Gastrocnemius medialis (tissue), 4 donors: ENCODE results near the gene SSTR5. TPM values are rescaled to one million over a fixed set of nuclear protein-coding genes. Genes with fewer than 3 reads are reported as not detected.

ENCODE experiments used
- ATAC-seq, 2 donors: fragments of 150-250 bp; one replicate each; pipeline ENCODE4 v1.9.1; 2016
- DNase-seq, 2 donors: peaks; one replicate each; pipeline ENCODE4 v3.0.0-alpha.2; 2019
- H3K27ac ChIP-seq, 4 donors: fragments of 200-600 bp; sonication (generic); 1 replicate in 1 of 4; 2 replicates in 3 of 4; pipeline ENCODE4 v1.5.1; 2016 to 2018; ENCODE audit warnings: mild to moderate bottlenecking in 2 of 4, moderate library complexity in 1 of 4
- H3K27me3 ChIP-seq, 3 donors: fragments of 200-600 bp; sonication (generic) in 2 of 3; 1 replicate in 1 of 3; 2 replicates in 2 of 3; pipeline versions ENCODE4 v1.5.1 to v1.6.0; 2016 to 2019; ENCODE audit warnings: mild to moderate bottlenecking in 1 of 3, moderate library complexity in 1 of 3
- H3K36me3 ChIP-seq, 2 donors: fragments of 200-600 bp; sonication (generic) in 1 of 2; one replicate each; pipeline ENCODE4 v1.5.1; 2017 to 2018
- H3K4me1 ChIP-seq, 2 donors: fragments of 200-600 bp; sonication (generic) in 1 of 2; one replicate each; pipeline ENCODE4 v1.5.1; 2016 to 2017; ENCODE audit warnings: mild to moderate bottlenecking in 2 of 2
- H3K4me3 ChIP-seq, 4 donors: fragments of 200-600 bp; sonication (generic) in 3 of 4; 1 replicate in 1 of 4; 2 replicates in 3 of 4; pipeline ENCODE4 v1.5.1; 2016 to 2019; ENCODE audit warnings: mild to moderate bottlenecking in 2 of 4
- H3K9me3 ChIP-seq, 3 donors: fragments of 200-600 bp; sonication (generic) in 2 of 3; 1 replicate in 1 of 3; 2 replicates in 2 of 3; pipeline ENCODE4 v1.5.1; 2016 to 2019
- POLR2A ChIP-seq, 2 donors: fragments of 450-650 bp; IDR thresholded peaks; one replicate each; pipeline ENCODE4 v1.6.1; 2017; ENCODE audit warnings: antibody characterized with exemption in 2 of 2, mild to moderate bottlenecking in 2 of 2, moderate library complexity in 2 of 2
- in situ Hi-C, 4 donors: fragments of 200-750 bp; cut with MboI; loops; one replicate each; pipeline versions ENCODE4 v1.15.0 to v1.8.0; 2017; ENCODE audit warnings: low sequenced_read_pairs in 4 of 4
- intact Hi-C: fragments of 100-400 bp; cut with DNase I; formaldehyde crosslinking; loops from one replicate; pipeline ENCODE4 v1.15.1; 2023; ENCODE audit warnings: low total_unique reads
- total RNA-seq, 4 donors: library from RNA; depleted of rRNA; stranded (reverse); fragments of >200 nt; gene quantifications; one replicate each; pipeline versions ENCODE4 v1.1.0 to v1.2.3, GENCODE V29; 2016
- TF ChIP-seq, protein P1 (sequence below), 5 experiments: fragments of 450-650 bp in 3 of 5; fragments of 200-600 bp in 2 of 5; sonication (generic) in 2 of 5; IDR thresholded peaks in 4 of 5; conservative IDR thresholded peaks in 1 of 5; 1 replicate in 4 of 5; 2 replicates in 1 of 5; pipeline ENCODE4 v1.5.1; 2016 to 2019; ENCODE audit warnings: antibody characterized with exemption in 5 of 5, mild to moderate bottlenecking in 3 of 5, moderate library complexity in 3 of 5

Gene SSTR5
- total RNA-seq, 4 donors from 2014 or later: 0.24 to 1.3 (median 0.33) TPM; not detected in 1

DNA sequence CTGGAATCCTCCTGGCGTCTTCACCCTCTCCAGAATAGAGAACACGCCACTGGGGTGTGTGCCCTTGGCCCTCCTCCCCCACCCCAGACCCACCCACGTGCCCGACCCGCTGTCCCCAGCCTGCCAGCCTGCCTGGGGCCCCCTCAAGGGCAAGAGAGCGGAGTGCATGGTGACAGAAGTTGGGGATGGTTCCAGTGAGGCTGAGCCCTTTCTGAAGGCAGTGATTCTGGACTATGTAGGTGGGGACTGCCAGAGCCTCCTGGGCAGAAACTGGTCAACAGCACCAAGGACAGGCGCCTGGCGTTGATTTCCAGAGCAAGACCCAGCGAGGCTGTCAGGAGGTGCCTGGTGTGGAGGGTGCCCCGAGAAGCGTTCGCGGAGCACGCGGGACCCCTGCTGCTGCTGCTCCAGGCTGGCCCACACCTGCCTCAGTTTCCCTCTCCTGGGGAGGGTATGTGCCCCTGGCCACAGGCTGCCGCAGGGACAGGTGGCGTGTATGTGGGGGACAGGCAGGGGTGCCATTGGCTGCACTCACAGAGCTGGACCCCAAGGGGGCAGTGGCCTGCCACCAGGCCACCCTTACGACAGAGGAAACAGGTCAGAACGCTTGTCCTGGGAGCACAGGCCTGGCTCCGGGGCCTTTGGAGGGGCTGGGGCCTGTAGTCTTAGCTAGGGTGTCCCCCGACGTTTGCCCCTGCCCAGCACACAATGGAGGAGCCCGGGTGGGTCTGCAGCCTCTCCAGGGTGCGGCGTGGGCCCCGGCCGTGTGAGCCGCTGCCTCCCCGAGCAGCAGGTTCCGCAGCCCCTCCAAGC is 1.2 kb downstream of the SSTR5 start:
- Histone ChIP-seq H3K36me3 (no peaks in the 10 kb centered on the region), H3K4me1 (no peaks in the 10 kb centered on the region), H3K9me3 (no peaks in the 10 kb centered on the region), H3K4me3 (no peak overlapping the region), H3K27me3 (peaks cover 70 to 82% (median 79%) of the 10 kb centered on the region in 3 donors), H3K27ac (no peak overlapping the region)
- ATAC-seq: no peak
- DNase-seq: no peak
- in situ Hi-C loops (loop anchor here in 1 of 4 donors (25.0 kb wide), 1 partner anchor 261 kb away; the partner anchor contains the start of gene GNG13), intact Hi-C loops (no loop called here)
- TF ChIP-seq, protein P1, sequence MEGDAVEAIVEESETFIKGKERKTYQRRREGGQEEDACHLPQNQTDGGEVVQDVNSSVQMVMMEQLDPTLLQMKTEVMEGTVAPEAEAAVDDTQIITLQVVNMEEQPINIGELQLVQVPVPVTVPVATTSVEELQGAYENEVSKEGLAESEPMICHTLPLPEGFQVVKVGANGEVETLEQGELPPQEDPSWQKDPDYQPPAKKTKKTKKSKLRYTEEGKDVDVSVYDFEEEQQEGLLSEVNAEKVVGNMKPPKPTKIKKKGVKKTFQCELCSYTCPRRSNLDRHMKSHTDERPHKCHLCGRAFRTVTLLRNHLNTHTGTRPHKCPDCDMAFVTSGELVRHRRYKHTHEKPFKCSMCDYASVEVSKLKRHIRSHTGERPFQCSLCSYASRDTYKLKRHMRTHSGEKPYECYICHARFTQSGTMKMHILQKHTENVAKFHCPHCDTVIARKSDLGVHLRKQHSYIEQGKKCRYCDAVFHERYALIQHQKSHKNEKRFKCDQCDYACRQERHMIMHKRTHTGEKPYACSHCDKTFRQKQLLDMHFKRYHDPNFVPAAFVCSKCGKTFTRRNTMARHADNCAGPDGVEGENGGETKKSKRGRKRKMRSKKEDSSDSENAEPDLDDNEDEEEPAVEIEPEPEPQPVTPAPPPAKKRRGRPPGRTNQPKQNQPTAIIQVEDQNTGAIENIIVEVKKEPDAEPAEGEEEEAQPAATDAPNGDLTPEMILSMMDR (IDR thresholded peaks at IDR 0.05 in 4 of 5, conservative IDR thresholded peaks at IDR 0.05 in 1 of 5): peak; percentile 16 to 56 (median 39)
- no peak for TF ChIP-seq POLR2A (IDR thresholded peaks at IDR 0.05)

DNA sequence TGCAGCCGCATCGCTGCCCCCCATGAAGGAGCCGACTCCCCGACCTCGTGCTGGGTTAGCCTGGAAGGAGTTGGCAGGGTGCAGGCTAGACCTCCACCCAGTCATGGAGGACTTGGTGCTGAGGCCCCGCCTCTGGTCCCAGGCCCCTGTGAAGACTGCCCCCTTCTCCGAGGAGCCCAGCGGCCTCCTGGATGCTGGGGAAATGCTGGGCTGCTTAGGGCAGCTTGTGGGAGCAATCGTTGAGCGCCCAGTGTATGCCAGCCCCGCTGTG is 1.8 kb downstream of the SSTR5 start:
- intact Hi-C loops: no loop called here
- Histone ChIP-seq H3K27me3 (peaks cover 70 to 82% (median 73%) of the 10 kb centered on the region in 3 donors), H3K36me3 (no peaks in the 10 kb centered on the region), H3K4me1 (no peaks in the 10 kb centered on the region), H3K27ac (no peak overlapping the region), H3K4me3 (no peak overlapping the region), H3K9me3 (no peaks in the 10 kb centered on the region)
- in situ Hi-C loops: loop anchor here in 1 of 4 donors (25.0 kb wide), 1 partner anchor 262 kb away; the partner anchor contains the start of gene GNG13
- DNase-seq: no peak
- no peak for ATAC-seq
- TF ChIP-seq, protein P1 (IDR thresholded peaks at IDR 0.05 in 4 of 5, conservative IDR thresholded peaks at IDR 0.05 in 1 of 5): no peak
- TF ChIP-seq POLR2A (IDR thresholded peaks at IDR 0.05): no peak

DNA sequence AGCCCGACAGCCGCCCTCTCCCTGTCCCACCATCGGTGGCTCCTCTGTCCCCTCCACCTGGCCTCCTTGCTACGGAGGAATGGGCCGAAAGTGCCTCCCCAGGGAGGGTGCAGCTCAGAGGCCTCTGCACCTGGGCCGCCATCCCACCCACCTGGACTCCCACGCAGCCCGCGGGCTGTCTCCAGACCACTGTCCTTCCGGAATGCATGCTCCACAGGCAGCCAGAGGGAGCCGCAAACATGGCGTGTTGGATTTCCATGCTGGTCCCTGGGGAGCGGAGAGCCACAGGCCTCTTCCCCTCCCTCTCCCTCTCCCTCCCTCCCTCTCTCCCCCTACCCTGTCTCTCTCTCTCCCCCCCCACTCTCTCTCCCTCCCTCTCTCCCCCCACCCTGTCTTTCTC is 3.0 kb downstream of the SSTR5 start:
- Histone ChIP-seq H3K27me3 (peaks cover 64 to 81% (median 70%) of the 10 kb centered on the region in 3 donors), H3K4me1 (no peaks in the 10 kb centered on the region), H3K4me3 (no peak overlapping the region), H3K36me3 (no peaks in the 10 kb centered on the region), H3K9me3 (no peaks in the 10 kb centered on the region), H3K27ac (no peak overlapping the region)
- ATAC-seq (no peak), DNase-seq (no peak)
- intact Hi-C loops: no loop called here
- in situ Hi-C loops: no loop called here
- TF ChIP-seq, protein P1 (IDR thresholded peaks at IDR 0.05 in 4 of 5, conservative IDR thresholded peaks at IDR 0.05 in 1 of 5): no peak
- TF ChIP-seq POLR2A (IDR thresholded peaks at IDR 0.05): no peak

DNA sequence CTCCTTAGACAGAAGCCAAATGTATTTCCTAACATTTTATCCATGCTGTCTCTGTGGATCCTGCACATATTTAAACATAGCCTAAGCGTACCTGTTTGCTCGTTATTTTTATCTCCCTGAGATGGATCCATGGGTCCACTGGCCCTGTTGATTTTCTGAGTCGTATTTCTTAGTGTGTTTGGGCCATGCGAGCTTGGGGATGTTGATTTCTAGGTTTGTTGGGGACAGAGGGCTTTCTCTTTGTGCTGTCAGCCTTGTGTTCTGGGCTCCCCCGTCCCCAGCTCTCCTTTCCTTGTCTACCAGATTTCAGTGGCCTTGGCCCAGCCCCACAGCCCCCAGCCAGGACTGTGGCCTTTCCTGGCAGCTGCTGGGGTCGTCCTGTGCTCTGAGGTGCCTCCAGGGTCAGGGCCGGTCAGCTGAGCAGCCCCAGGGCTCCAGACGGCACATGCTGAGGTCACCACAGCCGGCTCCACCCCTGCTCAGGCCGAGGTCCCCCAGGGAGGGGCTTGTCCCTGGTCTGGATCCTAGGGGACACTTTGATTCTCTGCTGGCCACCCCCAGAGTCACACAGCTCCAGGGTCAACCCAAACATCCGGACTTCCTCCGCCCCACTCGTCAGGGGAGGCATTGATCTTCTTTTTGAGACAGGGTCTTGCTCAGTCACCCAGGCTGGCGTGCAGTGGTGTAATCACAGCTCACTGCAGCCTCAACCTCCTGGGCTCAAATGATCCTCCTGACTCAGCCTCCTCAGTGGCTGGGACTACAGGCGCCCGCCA is 4.4 kb downstream of the SSTR5 start:
- ATAC-seq (no peak), DNase-seq (no peak)
- Histone ChIP-seq H3K27ac (no peak overlapping the region), H3K36me3 (no peaks in the 10 kb centered on the region), H3K4me1 (no peaks in the 10 kb centered on the region), H3K9me3 (no peaks in the 10 kb centered on the region), H3K27me3 (peaks cover 59 to 81% (median 67%) of the 10 kb centered on the region in 3 donors), H3K4me3 (no peak overlapping the region)
- intact Hi-C loops (no loop called here), in situ Hi-C loops (no loop called here)
- TF ChIP-seq, protein P1 (IDR thresholded peaks at IDR 0.05 in 4 of 5, conservative IDR thresholded peaks at IDR 0.05 in 1 of 5): no peak
- no peak for TF ChIP-seq POLR2A (IDR thresholded peaks at IDR 0.05)
